ENCODE results near the gene TUBGCP6.
A peak's percentile ranks its signal among the peaks of the same experiment; 100 is the strongest.

GRCh38 chr22:50190182-50190940 lies 54.5 kb downstream of the TUBGCP6 start:
- TF ChIP-seq CTCF (IDR thresholded peaks at IDR 0.05), result peak; percentile 68
- TF ChIP-seq ZFX (IDR thresholded peaks at IDR 0.05; ENCODE audit: borderline replicate concordance), result no peak
